Chondrocyte (in vitro differentiated cells): ENCODE results near the gene VEGFB. TPM values are rescaled to one million over a fixed set of nuclear protein-coding genes. Genes with fewer than 3 reads are reported as not detected.

ENCODE experiments used
- DNase-seq: peaks from one replicate; pipeline ENCODE4 v3.0.0; 2021; ENCODE audit warnings: mixed read lengths, low spot score
- H3K27ac Mint-ChIP-seq: one replicate; pipeline ENCODE4 v1.8.0; 2021; ENCODE audit warnings: mild to moderate bottlenecking, moderate library complexity, mixed read lengths; ENCODE audit not compliant: unreplicated experiment
- H3K27me3 Mint-ChIP-seq: 2 replicates; pipeline ENCODE4 v1.8.0; 2021; ENCODE audit warnings: low read depth, mixed read lengths
- H3K36me3 Mint-ChIP-seq: 2 replicates; pipeline ENCODE4 v1.8.0; 2021; ENCODE audit warnings: low read depth, mixed read lengths
- H3K4me1 Mint-ChIP-seq: 2 replicates; pipeline ENCODE4 v1.8.0; 2021; ENCODE audit warnings: low read depth, mild to moderate bottlenecking, mixed read lengths
- H3K4me3 Mint-ChIP-seq: one replicate; pipeline ENCODE4 v1.8.0; 2021; ENCODE audit warnings: mild to moderate bottlenecking, moderate library complexity, mixed read lengths; ENCODE audit not compliant: unreplicated experiment
- H3K9me3 Mint-ChIP-seq: 2 replicates; pipeline ENCODE4 v1.8.0; 2021; ENCODE audit warnings: low read depth, mixed read lengths
- total RNA-seq: library from RNA; stranded (reverse); gene quantifications from 3 replicates; pipeline ENCODE4 v1.2.1, GENCODE V29; 2021
- TF ChIP-seq, protein P1 (sequence below): fragments of 200-600 bp; sonication (generic); IDR thresholded peaks from 2 replicates; pipeline ENCODE4 v1.5.0; 2021; ENCODE audit warnings: antibody characterized with exemption, mild to moderate bottlenecking, moderate library complexity

Gene VEGFB
- total RNA-seq, 1 donor from 2014 or later, result 165 TPM

GRCh38 chr11:64251753-64252002 lies 17.3 kb downstream of the VEGFB start:
- Mint-ChIP-seq H3K27me3 (no peaks in the 10 kb centered on the region), H3K27ac (peak overlapping the region; percentile 75), H3K9me3 (no peaks in the 10 kb centered on the region), H3K36me3 (peaks cover 3% of the 10 kb centered on the region), H3K4me1 (peaks cover 30% of the 10 kb centered on the region), H3K4me3 (peak overlapping the region; percentile 91)
- TF ChIP-seq, protein P1, sequence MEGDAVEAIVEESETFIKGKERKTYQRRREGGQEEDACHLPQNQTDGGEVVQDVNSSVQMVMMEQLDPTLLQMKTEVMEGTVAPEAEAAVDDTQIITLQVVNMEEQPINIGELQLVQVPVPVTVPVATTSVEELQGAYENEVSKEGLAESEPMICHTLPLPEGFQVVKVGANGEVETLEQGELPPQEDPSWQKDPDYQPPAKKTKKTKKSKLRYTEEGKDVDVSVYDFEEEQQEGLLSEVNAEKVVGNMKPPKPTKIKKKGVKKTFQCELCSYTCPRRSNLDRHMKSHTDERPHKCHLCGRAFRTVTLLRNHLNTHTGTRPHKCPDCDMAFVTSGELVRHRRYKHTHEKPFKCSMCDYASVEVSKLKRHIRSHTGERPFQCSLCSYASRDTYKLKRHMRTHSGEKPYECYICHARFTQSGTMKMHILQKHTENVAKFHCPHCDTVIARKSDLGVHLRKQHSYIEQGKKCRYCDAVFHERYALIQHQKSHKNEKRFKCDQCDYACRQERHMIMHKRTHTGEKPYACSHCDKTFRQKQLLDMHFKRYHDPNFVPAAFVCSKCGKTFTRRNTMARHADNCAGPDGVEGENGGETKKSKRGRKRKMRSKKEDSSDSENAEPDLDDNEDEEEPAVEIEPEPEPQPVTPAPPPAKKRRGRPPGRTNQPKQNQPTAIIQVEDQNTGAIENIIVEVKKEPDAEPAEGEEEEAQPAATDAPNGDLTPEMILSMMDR, result no peak
- no peak for DNase-seq

DNA sequence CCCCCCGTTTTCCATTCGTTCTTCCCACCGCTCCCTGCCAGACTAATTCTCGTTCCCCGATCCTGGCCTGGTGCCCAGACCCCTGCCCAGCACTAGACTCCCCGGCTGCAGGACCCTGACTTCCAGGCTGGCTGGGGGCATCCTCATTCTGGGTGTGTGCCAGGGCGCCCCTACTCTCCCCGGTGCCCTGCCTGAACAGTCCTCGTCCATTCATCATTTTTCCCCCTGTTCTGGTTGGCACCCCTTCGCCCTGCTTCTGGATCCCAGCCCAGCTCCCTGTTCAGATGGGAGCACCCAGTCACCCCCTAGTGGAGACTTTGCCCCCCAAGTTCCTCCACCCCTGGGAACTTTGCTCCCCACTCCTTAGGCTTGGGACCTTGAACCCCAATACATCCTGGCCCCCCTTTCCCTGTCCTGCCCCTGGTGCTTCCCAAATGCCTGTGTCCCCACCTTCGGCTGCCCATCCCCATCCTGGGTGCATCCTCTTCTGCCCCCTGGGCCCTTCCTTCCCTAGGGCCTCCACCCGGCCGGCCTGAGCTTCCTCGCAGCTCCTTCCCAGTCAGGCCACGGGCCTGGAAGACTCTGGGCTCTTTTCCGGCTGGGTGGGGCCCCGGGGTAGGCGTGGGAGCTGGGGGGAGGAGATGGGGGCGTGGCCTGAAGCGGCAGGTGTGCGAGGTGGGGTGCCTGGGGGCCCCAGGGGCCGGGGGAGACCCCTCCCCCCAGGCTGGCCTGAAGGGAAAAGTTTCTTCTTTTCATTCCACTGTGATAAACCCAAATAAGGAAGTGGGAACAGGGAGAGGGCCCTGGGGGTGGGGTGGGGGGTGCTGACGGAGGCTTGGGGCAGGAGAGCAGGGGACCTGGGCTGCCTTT lies 17.9 kb downstream of the VEGFB start:
- H3K27me3 Mint-ChIP-seq, result no peaks in the 10 kb centered on the region
- peaks cover 30% of the 10 kb centered on the region for H3K4me1 Mint-ChIP-seq
- no peak for DNase-seq
- TF ChIP-seq, protein P1, result peak; percentile 51
- H3K27ac Mint-ChIP-seq, result peak overlapping the region; percentile 75
- no peaks in the 10 kb centered on the region for H3K9me3 Mint-ChIP-seq
- peaks cover 4% of the 10 kb centered on the region for H3K36me3 Mint-ChIP-seq
- H3K4me3 Mint-ChIP-seq, result peak overlapping the region; percentile 91

DNA sequence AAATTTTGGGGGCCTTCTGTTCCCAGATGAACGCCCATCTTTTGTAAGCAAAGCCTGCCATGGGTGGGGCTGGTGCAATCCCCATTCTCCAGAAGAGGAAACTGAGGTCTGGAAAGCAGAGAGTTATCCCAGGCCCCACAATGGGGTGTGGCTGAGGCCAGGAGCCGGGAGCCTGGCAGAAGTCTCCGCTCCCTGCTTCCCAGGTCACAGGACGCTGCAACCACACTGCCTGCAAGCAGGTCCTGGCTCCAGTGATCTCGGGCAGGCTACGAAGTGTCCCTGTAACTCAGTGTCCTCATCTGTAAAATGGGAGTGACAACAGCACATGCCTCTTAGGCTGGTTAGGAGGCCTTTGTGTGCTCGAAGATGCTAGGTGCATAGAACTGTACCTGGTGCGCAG lies 18.7 kb downstream of the VEGFB start:
- Mint-ChIP-seq H3K36me3 (peaks cover 9% of the 10 kb centered on the region), H3K4me1 (peaks cover 25% of the 10 kb centered on the region), H3K27me3 (no peaks in the 10 kb centered on the region), H3K9me3 (no peaks in the 10 kb centered on the region), H3K27ac (peak overlapping the region; percentile 78), H3K4me3 (peak overlapping the region; percentile 91)
- no peak for DNase-seq
- TF ChIP-seq, protein P1, result no peak

GRCh38 chr11:64253481-64253880 lies 19.1 kb downstream of the VEGFB start:
- Mint-ChIP-seq H3K4me3 (peak overlapping the region; percentile 91), H3K4me1 (peaks cover 23% of the 10 kb centered on the region), H3K27me3 (no peaks in the 10 kb centered on the region), H3K27ac (peak overlapping the region; percentile 78), H3K36me3 (peaks cover 12% of the 10 kb centered on the region), H3K9me3 (no peaks in the 10 kb centered on the region)
- DNase-seq, result no peak
- TF ChIP-seq, protein P1, result no peak

DNA sequence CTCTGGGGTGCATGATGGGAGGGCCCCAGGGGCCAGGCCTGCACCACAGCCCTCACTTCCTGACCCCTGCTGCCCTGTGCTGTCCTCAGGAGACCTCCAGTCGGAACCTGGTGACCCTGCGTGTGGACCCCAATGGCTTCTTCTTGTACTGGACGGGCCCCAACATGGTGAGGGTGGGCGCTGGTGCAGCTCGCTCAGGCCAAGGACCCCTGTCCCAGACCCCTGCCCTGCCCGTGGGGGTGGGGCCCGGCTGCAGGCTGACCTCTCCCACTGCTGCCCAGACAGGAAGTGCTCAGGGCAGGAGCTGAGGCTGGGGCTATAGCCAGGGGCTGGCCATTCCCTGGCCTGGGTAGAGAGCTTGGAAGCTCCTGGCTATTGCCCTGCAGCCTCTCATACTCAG lies 19.9 kb downstream of the VEGFB start:
- Mint-ChIP-seq H3K27me3 (no peaks in the 10 kb centered on the region), H3K4me3 (no peak overlapping the region), H3K27ac (no peak overlapping the region), H3K36me3 (peaks cover 13% of the 10 kb centered on the region), H3K9me3 (no peaks in the 10 kb centered on the region), H3K4me1 (peaks cover 23% of the 10 kb centered on the region)
- TF ChIP-seq, protein P1, result no peak
- no peak for DNase-seq
